ENCODE data around the gene PAF1.

GRCh38 chr19:39433480-39434079 is 42.7 kb upstream of the PAF1 start:
- TF ChIP-seq POLR2A (IDR thresholded peaks at IDR 0.05; ENCODE audit: low read length) (no peak), GATA1 (IDR thresholded peaks at IDR 0.05; ENCODE audit: low read depth, low read length) (no peak)
